Sigmoid colon (tissue), 4 donors: Measurements from ENCODE around the gene GPR17.

Experiments
- EP300 ChIP-seq, 4 donors: sonication (generic); formaldehyde crosslinking; IDR thresholded peaks; one replicate each; pipeline ENCODE4 v1.6.1; 2017; ENCODE audit warnings: antibody characterized with exemption in 4 of 4
- POLR2A ChIP-seq, 2 donors: fragments of 450-650 bp; IDR thresholded peaks; one replicate each; pipeline ENCODE4 v1.6.1; 2016; ENCODE audit warnings: antibody characterized with exemption in 2 of 2, mild to moderate bottlenecking in 2 of 2, moderate library complexity in 2 of 2
- POLR2AphosphoS5 ChIP-seq, 4 donors: sonication (generic); formaldehyde crosslinking; IDR thresholded peaks; one replicate each; pipeline ENCODE4 v1.6.1; 2017; ENCODE audit warnings: antibody characterized with exemption in 4 of 4
- TF ChIP-seq, protein P1 (sequence below), 4 experiments: fragments of 450-650 bp in 3 of 4; fragments of 200-600 bp in 1 of 4; IDR thresholded peaks; one replicate each; pipeline ENCODE4 v1.5.1; 2016 to 2019; ENCODE audit warnings: antibody characterized with exemption in 4 of 4, mild to moderate bottlenecking in 3 of 4, moderate library complexity in 2 of 4

DNA sequence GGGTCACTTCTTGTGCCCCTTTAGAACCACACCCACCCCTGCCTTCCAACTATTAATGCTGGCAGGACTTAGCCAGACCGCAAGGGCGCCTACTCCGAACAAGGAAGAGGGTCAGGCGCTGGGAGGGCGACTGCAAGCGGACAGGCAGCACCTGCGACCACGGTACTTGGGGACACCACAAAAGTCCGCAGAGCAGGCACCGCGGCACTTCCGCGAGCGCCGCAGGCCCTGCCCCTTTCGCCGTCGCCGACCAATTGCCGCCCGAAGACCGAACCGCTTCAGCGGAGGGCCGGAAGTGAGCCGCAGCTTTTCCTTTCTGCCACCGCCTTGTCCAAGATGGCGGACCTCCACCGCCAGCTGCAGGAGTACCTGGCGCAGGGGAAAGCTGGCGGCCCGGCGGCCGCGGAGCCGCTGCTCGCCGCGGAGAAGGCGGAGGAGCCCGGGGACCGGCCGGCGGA is 55.3 kb downstream of the GPR17 start, which contains the start of gene SFT2D3:
- TF ChIP-seq, protein P1, sequence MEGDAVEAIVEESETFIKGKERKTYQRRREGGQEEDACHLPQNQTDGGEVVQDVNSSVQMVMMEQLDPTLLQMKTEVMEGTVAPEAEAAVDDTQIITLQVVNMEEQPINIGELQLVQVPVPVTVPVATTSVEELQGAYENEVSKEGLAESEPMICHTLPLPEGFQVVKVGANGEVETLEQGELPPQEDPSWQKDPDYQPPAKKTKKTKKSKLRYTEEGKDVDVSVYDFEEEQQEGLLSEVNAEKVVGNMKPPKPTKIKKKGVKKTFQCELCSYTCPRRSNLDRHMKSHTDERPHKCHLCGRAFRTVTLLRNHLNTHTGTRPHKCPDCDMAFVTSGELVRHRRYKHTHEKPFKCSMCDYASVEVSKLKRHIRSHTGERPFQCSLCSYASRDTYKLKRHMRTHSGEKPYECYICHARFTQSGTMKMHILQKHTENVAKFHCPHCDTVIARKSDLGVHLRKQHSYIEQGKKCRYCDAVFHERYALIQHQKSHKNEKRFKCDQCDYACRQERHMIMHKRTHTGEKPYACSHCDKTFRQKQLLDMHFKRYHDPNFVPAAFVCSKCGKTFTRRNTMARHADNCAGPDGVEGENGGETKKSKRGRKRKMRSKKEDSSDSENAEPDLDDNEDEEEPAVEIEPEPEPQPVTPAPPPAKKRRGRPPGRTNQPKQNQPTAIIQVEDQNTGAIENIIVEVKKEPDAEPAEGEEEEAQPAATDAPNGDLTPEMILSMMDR (IDR thresholded peaks at IDR 0.05), result no peak
- TF ChIP-seq POLR2AphosphoS5 (IDR thresholded peaks at IDR 0.05) (peak; percentile 83 to 92 (median 88)), POLR2A (IDR thresholded peaks at IDR 0.05) (peak; percentile 79 to 84), EP300 (IDR thresholded peaks at IDR 0.05) (no peak)
